Measurements from ENCODE around the gene CYYR1.

DNA sequence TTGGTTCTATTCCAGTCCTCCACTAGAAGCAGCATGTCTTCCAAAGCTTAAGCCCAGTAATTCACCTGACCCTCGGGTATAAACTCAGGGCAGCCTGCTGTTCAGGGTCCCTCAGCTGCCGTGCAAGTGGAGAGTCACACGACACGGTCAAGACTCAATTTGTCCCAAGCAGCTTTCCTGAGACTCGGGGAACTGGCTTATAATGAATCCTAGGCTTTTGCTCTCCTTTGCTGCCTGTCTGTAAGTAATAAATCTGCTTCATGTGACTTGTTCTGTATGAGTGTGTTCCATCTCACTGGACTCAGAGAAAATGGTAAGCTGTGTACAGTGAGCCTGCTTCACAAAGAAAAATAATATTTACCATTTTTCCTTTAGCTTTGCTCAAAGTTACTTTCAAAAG lies 119.8 kb downstream of the CYYR1 start:
- TF ChIP-seq CTCF (optimal IDR thresholded peaks at IDR 0.05 in 1 of 3, IDR thresholded peaks at IDR 0.05 in 1 of 3, conservative IDR thresholded peaks at IDR 0.05 in 1 of 3; ENCODE audit: extremely low read depth in 1 of 3, insufficient read depth in 2 of 3, low read length in 3 of 3) (no peak), EZH2 (IDR thresholded peaks at IDR 0.05; ENCODE audit: low read length) (no peak)

Data from keratinocyte (primary cell).